Neural progenitor cell (in vitro differentiated cells): Measurements from ENCODE around the gene NAMPT.

Experiments
- EZH2 ChIP-seq: fragments of 200-600 bp; sonication (generic); IDR thresholded peaks from 2 replicates; pipeline ENCODE4 v1.6.1; 2017; ENCODE audit warnings: antibody characterized with exemption, mild to moderate bottlenecking, moderate library complexity
- EZH2phosphoT487 ChIP-seq: fragments of 200-600 bp; sonication (generic); IDR thresholded peaks from 2 replicates; pipeline ENCODE4 v1.6.1; 2017; ENCODE audit warnings: antibody characterized with exemption
- TF ChIP-seq, protein P1 (sequence below): fragments of 200-600 bp; sonication (generic); IDR thresholded peaks from 2 replicates; pipeline ENCODE4 v1.5.1; 2017; ENCODE audit warnings: antibody characterized with exemption, mild to moderate bottlenecking

DNA sequence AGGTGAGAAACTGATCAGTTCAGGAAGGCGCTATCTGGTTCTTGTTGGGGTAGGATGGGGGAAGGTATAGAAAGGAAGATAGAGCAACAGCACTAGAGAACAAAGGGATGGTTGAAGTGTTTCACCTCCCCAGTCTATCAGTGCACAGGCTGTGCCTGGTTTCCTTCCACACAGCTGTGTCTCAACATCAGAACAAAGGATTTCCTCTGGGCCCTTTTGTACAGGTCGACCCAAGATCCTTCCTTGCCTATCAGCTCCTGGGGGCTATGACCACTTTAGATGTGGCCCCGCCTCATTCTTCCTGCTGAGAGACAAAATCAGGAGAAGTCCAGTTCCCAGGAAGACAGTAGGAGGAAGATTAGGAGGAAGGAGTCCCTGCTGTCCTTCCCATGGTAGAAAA is 65.6 kb downstream of the NAMPT start:
- TF ChIP-seq, protein P1, sequence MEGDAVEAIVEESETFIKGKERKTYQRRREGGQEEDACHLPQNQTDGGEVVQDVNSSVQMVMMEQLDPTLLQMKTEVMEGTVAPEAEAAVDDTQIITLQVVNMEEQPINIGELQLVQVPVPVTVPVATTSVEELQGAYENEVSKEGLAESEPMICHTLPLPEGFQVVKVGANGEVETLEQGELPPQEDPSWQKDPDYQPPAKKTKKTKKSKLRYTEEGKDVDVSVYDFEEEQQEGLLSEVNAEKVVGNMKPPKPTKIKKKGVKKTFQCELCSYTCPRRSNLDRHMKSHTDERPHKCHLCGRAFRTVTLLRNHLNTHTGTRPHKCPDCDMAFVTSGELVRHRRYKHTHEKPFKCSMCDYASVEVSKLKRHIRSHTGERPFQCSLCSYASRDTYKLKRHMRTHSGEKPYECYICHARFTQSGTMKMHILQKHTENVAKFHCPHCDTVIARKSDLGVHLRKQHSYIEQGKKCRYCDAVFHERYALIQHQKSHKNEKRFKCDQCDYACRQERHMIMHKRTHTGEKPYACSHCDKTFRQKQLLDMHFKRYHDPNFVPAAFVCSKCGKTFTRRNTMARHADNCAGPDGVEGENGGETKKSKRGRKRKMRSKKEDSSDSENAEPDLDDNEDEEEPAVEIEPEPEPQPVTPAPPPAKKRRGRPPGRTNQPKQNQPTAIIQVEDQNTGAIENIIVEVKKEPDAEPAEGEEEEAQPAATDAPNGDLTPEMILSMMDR, result no peak
- TF ChIP-seq EZH2phosphoT487 (no peak), EZH2 (no peak)
